B cell (primary cell): Measurements from ENCODE around the gene NRF1. TPM values are rescaled to one million over a fixed set of nuclear protein-coding genes. Genes with fewer than 3 reads are reported as not detected.

ENCODE experiments used
- ATAC-seq: fragments of 200-7000 bp; cut with Tn5 transposase; one replicate; pipeline ENCODE4 v1.10.0; 2021; ENCODE audit warnings: low read depth, mild to moderate bottlenecking, moderate number of reproducible peaks, moderate library complexity
- CTCF ChIA-PET: fragments of 350-600 bp; sonication (Branson Sonifier 250); formaldehyde crosslinking; loops from one replicate; lab custom pipeline; 2021; ENCODE audit warnings: antibody characterized with exemption, inconsistent platforms; lab: Charles Lee
- POLR2A ChIA-PET: fragments of 350-600 bp; sonication (Branson Sonifier 250); formaldehyde crosslinking; loops from one replicate; lab custom pipeline; 2021; ENCODE audit warnings: antibody characterized with exemption; lab: Charles Lee
- DNase-seq: peaks from one replicate; pipeline ENCODE4 v3.0.0; 2013
- H2AFZ ChIP-seq: 2 replicates; pipeline ENCODE4 v1.6.1; 2012; ENCODE audit warnings: mild to moderate bottlenecking, low read depth, low read length; ENCODE audit not compliant: insufficient read depth, poor library complexity, severe bottlenecking
- H3K27ac ChIP-seq, 2 donors: 1 replicate in 1 of 2; 2 replicates in 1 of 2; pipeline ENCODE4 v1.5.1; 2012 to 2013; ENCODE audit warnings: low read length in 2 of 2, mild to moderate bottlenecking in 2 of 2, moderate library complexity in 1 of 2
- H3K27me3 ChIP-seq, 4 experiments: fragments of 200-600 bp in 1 of 4; sonication (generic) in 1 of 4; replicated peaks in 1 of 4; 1 replicate in 2 of 4; 2 replicates in 2 of 4; pipeline versions ENCODE4 v1.6.1 to v1.7.0; 2013 to 2016; ENCODE audit warnings: low read length in 3 of 4, mild to moderate bottlenecking in 2 of 4, mixed read lengths in 1 of 4, moderate library complexity in 1 of 4; ENCODE audit not compliant: insufficient read depth in 4 of 4, control insufficient read depth in 3 of 4; ENCODE audit errors: control extremely low read depth in 1 of 4
- H3K36me3 ChIP-seq, 2 experiments: replicated peaks in 1 of 2; 1 replicate in 1 of 2; 2 replicates in 1 of 2; pipeline versions ENCODE4 v1.6.1 to v1.7.1; 2013; ENCODE audit warnings: low read length in 1 of 2; ENCODE audit not compliant: insufficient read depth in 2 of 2, control insufficient read depth in 1 of 2; ENCODE audit errors: control extremely low read depth in 1 of 2, extremely low read depth in 1 of 2
- H3K4me1 ChIP-seq, 2 donors: fragments of 200-600 bp in 1 of 2; sonication (generic) in 1 of 2; 1 replicate in 1 of 2; 2 replicates in 1 of 2; pipeline versions ENCODE4 v1.5.1 to v1.6.1; 2013 to 2017; ENCODE audit warnings: low read length in 2 of 2; ENCODE audit not compliant: control insufficient read depth in 2 of 2, insufficient read depth in 2 of 2
- H3K4me2 ChIP-seq: replicated peaks from 2 replicates; pipeline ENCODE3; 2012; ENCODE audit warnings: mild to moderate bottlenecking, low read depth, low read length; ENCODE audit not compliant: poor library complexity, severe bottlenecking
- H3K4me3 ChIP-seq, 5 experiments: fragments of 200-600 bp in 1 of 5; sonication (generic) in 1 of 5; 1 replicate in 3 of 5; 2 replicates in 2 of 5; pipeline versions ENCODE4 v1.5.1 to v1.7.0; 2011 to 2016; ENCODE audit warnings: low read length in 4 of 5, mild to moderate bottlenecking in 4 of 5, low read depth in 2 of 5, control low read depth in 1 of 5, moderate library complexity in 1 of 5; ENCODE audit not compliant: insufficient read depth in 1 of 5; ENCODE audit errors: control extremely low read depth in 1 of 5, extremely low read depth in 1 of 5
- H3K79me2 ChIP-seq: fragments of 200-600 bp; sonication (generic); one replicate; pipeline ENCODE4 v1.6.0; 2016; ENCODE audit warnings: low read length; ENCODE audit not compliant: control insufficient read depth, insufficient read depth
- H3K9ac ChIP-seq: fragments of 200-600 bp; sonication (generic); 2 replicates; pipeline ENCODE4 v1.6.1; 2017; ENCODE audit warnings: mild to moderate bottlenecking, low read length, moderate library complexity
- H3K9me3 ChIP-seq, 3 donors: one replicate each; pipeline versions ENCODE4 v1.6.1 to v1.7.1; 2013; ENCODE audit warnings: low read length in 2 of 3; ENCODE audit not compliant: control insufficient read depth in 2 of 3, insufficient read depth in 1 of 3; ENCODE audit errors: control extremely low read depth in 1 of 3
- H4K20me1 ChIP-seq: 2 replicates; pipeline ENCODE4 v1.6.0; 2012; ENCODE audit warnings: mild to moderate bottlenecking, low read length; ENCODE audit not compliant: insufficient read depth, control insufficient read depth, poor library complexity, severe bottlenecking
- H3K27ac Mint-ChIP-seq: one replicate; pipeline ENCODE4 v1.8.0; 2021; ENCODE audit warnings: mixed read lengths
- H3K27me3 Mint-ChIP-seq: one replicate; pipeline ENCODE4 v1.8.0; 2021; ENCODE audit warnings: mixed read lengths
- H3K4me1 Mint-ChIP-seq: one replicate; pipeline ENCODE4 v1.8.0; 2021; ENCODE audit warnings: mixed read lengths
- H3K4me3 Mint-ChIP-seq: one replicate; pipeline ENCODE4 v1.8.0; 2021; ENCODE audit warnings: mixed read lengths
- H3K9me3 Mint-ChIP-seq: one replicate; pipeline ENCODE4 v1.8.0; 2022; ENCODE audit warnings: mixed read lengths; ENCODE audit not compliant: insufficient read depth
- EZH2 ChIP-seq: IDR thresholded peaks from 2 replicates; pipeline ENCODE4 v1.6.1; 2012; ENCODE audit warnings: borderline replicate concordance, low read depth, mild to moderate bottlenecking, moderate library complexity, low read length; ENCODE audit not compliant: insufficient read depth, poor library complexity, severe bottlenecking
- WGBS: methylation state at CpG from one replicate; pipeline ENCODE4 v1.1.5; 2013; ENCODE audit warnings: missing lambda C conversion rate; ENCODE audit not compliant: insufficient coverage; 5-methylcytosine and 5-hydroxymethylcytosine counted together
- intact Hi-C: fragments of 100-400 bp; cut with micrococcal nuclease; formaldehyde crosslinking; loops from one replicate; pipeline ENCODE4 v1.10.0; 2022
- polyA plus RNA-seq: library from polyadenylated mRNA; depleted of rRNA; stranded (reverse); fragments of >200 nt; gene quantifications from 2 replicates; pipeline ENCODE4 v1.2.3, GENCODE V29; 2012
- total RNA-seq, 2 donors: library from RNA; stranded (reverse); fragments of 120-200 nt in 1 of 2; gene quantifications; 1 replicate in 1 of 2; 2 replicates in 1 of 2; pipeline versions ENCODE4 v1.2.3 to v1.2.4, GENCODE V29; 2013 to 2022
- TF ChIP-seq, protein P1 (sequence below): fragments of 200-600 bp; IDR thresholded peaks from one replicate; pipeline ENCODE4 v1.8.0; 2022; ENCODE audit warnings: antibody characterized with exemption, mild to moderate bottlenecking

NRF1 gene
- total and polyA plus RNA-seq, 2 donors (not counting 1 experiment from before 2014, with no cell fraction given) = 19.6 to 53.0 TPM

DNA sequence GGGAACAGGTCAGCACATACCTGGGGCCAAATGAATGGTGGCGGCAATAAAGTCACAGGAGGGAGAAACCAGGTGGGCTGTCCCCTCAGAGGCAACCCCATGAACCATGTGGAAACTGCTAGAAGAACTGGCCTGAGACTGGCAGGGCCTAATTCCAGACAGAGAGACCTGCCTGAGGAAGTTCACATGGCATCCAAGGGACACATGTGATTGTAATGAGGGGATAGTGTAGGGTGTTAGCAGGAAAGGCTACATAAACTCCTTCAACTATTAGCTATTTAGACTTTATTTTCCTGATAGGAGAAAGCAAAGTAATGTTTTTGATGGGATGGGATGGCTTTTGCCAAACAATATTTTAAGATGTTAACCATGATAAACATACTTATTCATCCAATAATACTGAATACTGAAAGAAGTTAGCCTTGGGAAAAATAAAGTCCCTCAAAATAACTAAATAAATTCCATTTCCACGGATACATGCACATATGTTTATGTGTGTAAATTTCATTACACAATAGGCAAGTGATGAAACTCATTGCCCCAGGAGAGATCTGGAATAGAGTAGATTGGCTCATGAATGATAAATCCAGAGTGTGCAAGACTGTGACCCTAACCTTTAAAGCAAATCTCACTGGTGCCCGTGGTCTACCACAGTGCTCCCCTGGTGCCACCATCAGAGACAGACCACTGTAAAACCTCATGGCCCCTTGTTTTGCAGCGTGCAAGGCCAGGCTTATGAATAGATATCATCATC is 137.0 kb downstream of the NRF1 start:
- CTCF ChIA-PET = no interaction called here

GRCh38 chr7:129750091-129750490 is 138.6 kb downstream of the NRF1 start:
- no peaks in the 10 kb centered on the region for H3K27me3 Mint-ChIP-seq
- Histone ChIP-seq H3K27me3 (no peaks in the 10 kb centered on the region), H3K9me3 (no peaks in the 10 kb centered on the region), H3K4me2 (no peak overlapping the region), H3K4me1 (no peaks in the 10 kb centered on the region), H3K36me3 (peaks cover 4 to 40% of the 10 kb centered on the region in 2 experiments), H3K4me3 (no peak overlapping the region), H3K27ac (no peak overlapping the region), H4K20me1 (no peaks in the 10 kb centered on the region), H2AFZ (no peak overlapping the region), H3K79me2 (no peaks in the 10 kb centered on the region), H3K9ac (no peak overlapping the region)
- WGBS = 95% methylated on average over 3 of the region's 7 CpGs
- TF ChIP-seq, protein P1, sequence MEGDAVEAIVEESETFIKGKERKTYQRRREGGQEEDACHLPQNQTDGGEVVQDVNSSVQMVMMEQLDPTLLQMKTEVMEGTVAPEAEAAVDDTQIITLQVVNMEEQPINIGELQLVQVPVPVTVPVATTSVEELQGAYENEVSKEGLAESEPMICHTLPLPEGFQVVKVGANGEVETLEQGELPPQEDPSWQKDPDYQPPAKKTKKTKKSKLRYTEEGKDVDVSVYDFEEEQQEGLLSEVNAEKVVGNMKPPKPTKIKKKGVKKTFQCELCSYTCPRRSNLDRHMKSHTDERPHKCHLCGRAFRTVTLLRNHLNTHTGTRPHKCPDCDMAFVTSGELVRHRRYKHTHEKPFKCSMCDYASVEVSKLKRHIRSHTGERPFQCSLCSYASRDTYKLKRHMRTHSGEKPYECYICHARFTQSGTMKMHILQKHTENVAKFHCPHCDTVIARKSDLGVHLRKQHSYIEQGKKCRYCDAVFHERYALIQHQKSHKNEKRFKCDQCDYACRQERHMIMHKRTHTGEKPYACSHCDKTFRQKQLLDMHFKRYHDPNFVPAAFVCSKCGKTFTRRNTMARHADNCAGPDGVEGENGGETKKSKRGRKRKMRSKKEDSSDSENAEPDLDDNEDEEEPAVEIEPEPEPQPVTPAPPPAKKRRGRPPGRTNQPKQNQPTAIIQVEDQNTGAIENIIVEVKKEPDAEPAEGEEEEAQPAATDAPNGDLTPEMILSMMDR = no peak
- intact Hi-C loops = no loop called here
- DNase-seq (no peak), ATAC-seq (no peak)
- no peak overlapping the region for H3K27ac Mint-ChIP-seq
- no peaks in the 10 kb centered on the region for H3K9me3 Mint-ChIP-seq
- no peak overlapping the region for H3K4me3 Mint-ChIP-seq
- no peaks in the 10 kb centered on the region for H3K4me1 Mint-ChIP-seq
- ChIA-PET POLR2A (no interaction called here), CTCF (no interaction called here)

More for the DNA sequence above, 137.0 kb downstream of the NRF1 start:
- Histone ChIP-seq H3K79me2 (no peaks in the 10 kb centered on the region), H3K4me1 (no peaks in the 10 kb centered on the region), H3K9me3 (no peaks in the 10 kb centered on the region), H2AFZ (no peak overlapping the region), H3K27me3 (no peaks in the 10 kb centered on the region), H3K4me2 (no peak overlapping the region), H3K27ac (no peak overlapping the region), H3K4me3 (no peak overlapping the region), H4K20me1 (no peaks in the 10 kb centered on the region), H3K9ac (no peak overlapping the region), H3K36me3 (peaks cover 10 to 38% of the 10 kb centered on the region in 2 experiments)
- Mint-ChIP-seq H3K4me1 (no peaks in the 10 kb centered on the region), H3K4me3 (no peak overlapping the region), H3K9me3 (no peaks in the 10 kb centered on the region), H3K27ac (no peak overlapping the region), H3K27me3 (no peaks in the 10 kb centered on the region)
- ATAC-seq (no peak), DNase-seq (no peak)
- intact Hi-C loops = no loop called here
- TF ChIP-seq, protein P1 = no peak
- TF ChIP-seq EZH2 = no peak
- 71% methylated on average over 3 of the region's 4 CpGs for WGBS
- POLR2A ChIA-PET = no interaction called here
